Caco-2 (cell line): ENCODE data around the gene TMEM191C. TPM values are rescaled to one million over a fixed set of nuclear protein-coding genes. Genes with fewer than 3 reads are reported as not detected.
"Not testable (repeated sequence)": the region's sequence is repeated elsewhere in the genome, so short reads cannot be mapped to it uniquely, and the experiment has no call there.

Experiments used
- BruUV-seq: library from RNA; stranded (reverse); fragments of 400-500 nt; replicated peaks from 2 replicates; lab custom pipeline; 2021; lab: Mats Ljungman, UMichigan
- CTCF ChIA-PET: fragments of 300-600 bp; sonication (Branson Sonifier 250); formaldehyde crosslinking; loops from one replicate; lab custom pipeline; 2022; ENCODE audit warnings: antibody characterized with exemption; lab: Charles Lee
- POLR2A ChIA-PET: fragments of 300-600 bp; sonication (Branson Sonifier 250); formaldehyde crosslinking; loops from one replicate; lab custom pipeline; 2022; ENCODE audit warnings: antibody characterized with exemption; lab: Charles Lee
- DNase-seq, 2 experiments: peaks; one replicate each; pipeline versions ENCODE4 v3.0.0 to v3.0.0-alpha.2; 2020 to 2022
- H3K27me3 ChIP-seq: replicated peaks from 2 replicates; pipeline ENCODE4 v1.6.0; 2011; ENCODE audit warnings: low read length; ENCODE audit not compliant: control insufficient read depth, insufficient read depth
- H3K36me3 ChIP-seq: 2 replicates; pipeline ENCODE4 v1.5.1; 2011; ENCODE audit warnings: low read length; ENCODE audit not compliant: control insufficient read depth, insufficient read depth
- H3K4me1 ChIP-seq: fragments of 250-450 bp; sonication (Bioruptor Pico); 2 replicates; pipeline ENCODE4 v1.5.1; 2020; ENCODE audit warnings: mild to moderate bottlenecking
- H3K4me3 ChIP-seq: 2 replicates; pipeline ENCODE4 v1.5.1; 2011; ENCODE audit warnings: low read depth, mild to moderate bottlenecking, control low read depth, low read length
- H3K9me3 ChIP-seq: fragments of 250-450 bp; sonication (Bioruptor Pico); 2 replicates; pipeline ENCODE4 v1.5.1; 2020; ENCODE audit warnings: mild to moderate bottlenecking, moderate library complexity
- H3K27ac Mint-ChIP-seq: one replicate; pipeline ENCODE4 v1.8.0; 2022; ENCODE audit warnings: mixed read lengths; ENCODE audit not compliant: unreplicated experiment
- H3K27me3 Mint-ChIP-seq: one replicate; pipeline ENCODE4 v1.8.0; 2022; ENCODE audit warnings: mixed read lengths; ENCODE audit not compliant: insufficient read depth, unreplicated experiment
- H3K36me3 Mint-ChIP-seq: one replicate; pipeline ENCODE4 v1.8.0; 2022; ENCODE audit warnings: mild to moderate bottlenecking, mixed read lengths; ENCODE audit not compliant: insufficient read depth, unreplicated experiment
- H3K4me1 Mint-ChIP-seq: one replicate; pipeline ENCODE4 v1.8.0; 2022; ENCODE audit warnings: low read depth, mixed read lengths; ENCODE audit not compliant: unreplicated experiment
- H3K4me3 Mint-ChIP-seq: one replicate; pipeline ENCODE4 v1.8.0; 2022; ENCODE audit warnings: mild to moderate bottlenecking, moderate library complexity, mixed read lengths; ENCODE audit not compliant: unreplicated experiment
- H3K9me3 Mint-ChIP-seq: one replicate; pipeline ENCODE4 v1.8.0; 2022; ENCODE audit warnings: mixed read lengths; ENCODE audit not compliant: unreplicated experiment
- intact Hi-C: fragments of 100-400 bp; cut with micrococcal nuclease; formaldehyde crosslinking; loops from one replicate; pipeline ENCODE4 v1.10.0; 2022; ENCODE audit not compliant: unreplicated experiment
- total RNA-seq: library from RNA; stranded (reverse); gene quantifications from 2 replicates; pipeline ENCODE4 v1.2.3, GENCODE V29; 2022

The TMEM191C gene
- total RNA-seq, 1 experiment from 2014 or later, result 8.5 TPM

DNA sequence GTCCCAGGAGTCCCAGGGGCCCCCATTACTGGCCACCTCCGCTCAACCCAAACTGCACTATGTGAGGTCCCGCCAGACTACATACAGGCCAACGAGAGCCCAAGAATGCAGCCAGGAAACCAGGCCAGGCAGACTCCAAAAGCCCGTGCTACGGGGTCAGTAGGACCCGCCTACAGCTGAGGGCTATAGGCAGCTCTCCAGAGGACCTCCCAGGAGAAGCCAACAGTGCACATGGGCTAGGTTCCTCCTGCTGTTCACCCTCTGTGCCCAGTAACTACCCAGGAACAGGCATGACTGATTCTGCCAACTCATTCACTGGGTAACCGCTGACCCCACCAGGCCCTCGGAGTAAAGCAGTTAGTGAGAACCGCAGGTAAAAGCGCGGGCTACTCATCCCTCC is 44.8 kb downstream of the TMEM191C start:
- H3K9me3 Mint-ChIP-seq, CTCF ChIA-PET, intact Hi-C loops, H3K4me1 ChIP-seq, BruUV-seq, H3K9me3 ChIP-seq, H3K36me3 Mint-ChIP-seq, POLR2A ChIA-PET, H3K27me3 Mint-ChIP-seq, H3K4me3 ChIP-seq, H3K4me1 Mint-ChIP-seq, H3K36me3 ChIP-seq, H3K27me3 ChIP-seq: not testable (repeated sequence)
- DNase-seq, result peak in 1 of 2 experiments; percentile 1
- H3K4me3 Mint-ChIP-seq, result peak overlapping the region; percentile 64
- H3K27ac Mint-ChIP-seq, result peak overlapping the region; percentile 88

DNA sequence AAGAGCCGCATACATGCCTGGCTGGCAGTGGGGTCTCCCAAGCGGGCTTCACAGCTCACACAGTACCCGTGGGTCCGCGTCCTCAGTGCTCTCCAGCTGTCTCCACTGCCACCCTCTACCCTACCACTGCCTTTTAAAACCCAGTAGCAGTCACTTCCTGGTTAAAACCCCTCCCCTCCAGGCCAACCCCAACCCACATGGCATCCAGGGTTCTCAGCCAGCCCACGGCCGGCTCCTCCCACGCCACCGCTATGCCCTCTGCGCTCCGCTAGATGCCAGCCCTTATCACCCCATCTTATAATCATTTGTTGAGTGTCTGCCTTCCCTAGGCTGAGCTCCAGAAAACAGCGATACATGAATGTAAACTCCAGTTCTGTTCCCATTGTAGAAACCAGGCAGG is 46.9 kb downstream of the TMEM191C start:
- H3K9me3 ChIP-seq, H3K9me3 Mint-ChIP-seq, CTCF ChIA-PET, BruUV-seq, H3K27ac Mint-ChIP-seq, H3K27me3 ChIP-seq, H3K4me1 Mint-ChIP-seq, H3K4me1 ChIP-seq, H3K36me3 Mint-ChIP-seq, POLR2A ChIA-PET, intact Hi-C loops, H3K4me3 ChIP-seq, H3K4me3 Mint-ChIP-seq, H3K27me3 Mint-ChIP-seq, H3K36me3 ChIP-seq, DNase-seq: not testable (repeated sequence)

DNA sequence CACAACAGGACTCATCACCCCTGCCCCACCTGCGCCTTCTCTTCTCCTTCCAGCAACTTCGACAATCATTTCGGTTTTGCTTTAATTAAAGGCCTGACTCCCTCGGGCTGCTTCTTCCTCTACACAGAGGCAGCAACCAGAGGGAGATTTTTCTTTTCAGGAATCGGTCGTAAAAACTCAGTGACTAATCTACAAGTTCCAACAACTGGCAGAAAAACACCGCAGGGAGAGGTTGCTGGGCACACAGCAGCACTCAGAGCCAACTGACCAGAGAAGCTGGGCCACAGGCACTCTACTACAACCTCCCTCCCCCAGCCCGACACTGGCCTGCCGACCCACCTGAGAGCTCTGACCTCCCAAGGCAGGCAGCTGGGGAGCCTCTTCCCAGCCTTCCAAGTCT is 48.0 kb downstream of the TMEM191C start:
- H3K4me1 Mint-ChIP-seq, H3K4me3 ChIP-seq, BruUV-seq, CTCF ChIA-PET, H3K27me3 ChIP-seq, POLR2A ChIA-PET, H3K9me3 ChIP-seq, H3K9me3 Mint-ChIP-seq, H3K27ac Mint-ChIP-seq, DNase-seq, H3K36me3 Mint-ChIP-seq, H3K36me3 ChIP-seq, intact Hi-C loops, H3K4me3 Mint-ChIP-seq, H3K27me3 Mint-ChIP-seq, H3K4me1 ChIP-seq: not testable (repeated sequence)

DNA sequence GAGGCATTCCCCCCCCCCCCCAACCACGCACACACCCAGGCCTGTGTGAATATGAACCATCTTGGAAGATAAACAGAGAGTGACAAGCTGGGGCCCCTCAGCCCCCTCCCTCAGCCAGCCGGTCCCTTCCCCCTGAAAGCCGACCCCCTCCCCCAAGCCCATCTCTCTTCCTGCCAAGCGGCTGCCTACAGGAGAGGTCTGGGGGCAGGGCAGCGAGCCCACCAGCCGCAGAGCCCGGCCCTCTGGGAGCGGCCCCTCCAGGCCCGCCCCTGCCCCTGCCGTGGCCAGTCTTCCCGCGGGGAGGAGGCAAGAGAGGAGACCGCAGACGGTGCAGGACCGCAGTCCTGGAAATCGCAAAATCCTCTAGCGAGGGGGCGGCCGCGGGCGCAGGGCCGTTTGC is 49.3 kb downstream of the TMEM191C start:
- intact Hi-C loops, H3K36me3 Mint-ChIP-seq, H3K4me1 ChIP-seq: not testable (repeated sequence)

DNA sequence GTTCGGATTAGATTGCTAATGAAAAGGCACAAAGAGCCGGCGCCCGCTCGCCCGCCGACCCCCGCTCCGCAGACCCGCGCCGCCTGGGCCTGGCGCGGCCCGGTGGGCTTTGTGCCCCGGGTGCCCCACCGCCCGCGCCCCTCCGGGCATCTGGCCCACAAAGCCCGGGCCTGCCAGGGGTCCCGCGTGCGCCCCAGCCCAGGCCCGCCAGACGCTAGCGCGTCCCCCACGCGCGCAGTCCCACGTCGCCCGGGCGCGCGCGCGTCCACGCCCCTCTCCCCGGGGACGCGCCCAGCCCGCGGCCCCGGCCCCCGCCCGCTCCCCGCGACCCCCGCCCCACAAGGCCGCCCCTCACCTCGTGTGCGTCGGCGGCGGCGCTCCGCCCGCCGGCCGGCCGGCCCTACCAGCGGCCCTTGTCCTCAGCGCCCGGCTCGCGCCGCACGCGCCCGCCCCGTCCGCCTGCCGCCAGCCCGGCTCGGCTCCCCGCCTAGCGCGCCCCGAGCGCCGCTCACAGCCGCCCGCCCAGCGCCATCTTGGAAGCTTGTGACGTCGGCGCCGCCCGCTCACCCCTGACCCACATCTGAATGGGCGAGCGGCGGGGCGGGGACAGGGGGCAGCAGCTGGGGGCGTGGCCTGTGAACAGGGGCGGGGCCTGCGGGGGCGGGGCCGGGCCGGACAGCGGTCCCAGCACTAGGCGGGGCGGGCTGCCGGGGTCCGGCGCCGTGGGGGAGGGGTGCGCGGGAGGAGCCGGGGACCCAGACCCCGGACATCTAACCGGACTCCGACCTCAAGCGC is 50.0 kb downstream of the TMEM191C start:
- H3K4me3 ChIP-seq, H3K4me1 Mint-ChIP-seq, H3K36me3 Mint-ChIP-seq, H3K9me3 Mint-ChIP-seq, H3K4me3 Mint-ChIP-seq, H3K27me3 ChIP-seq, H3K27me3 Mint-ChIP-seq, H3K9me3 ChIP-seq, H3K36me3 ChIP-seq, intact Hi-C loops, BruUV-seq, POLR2A ChIA-PET, CTCF ChIA-PET, H3K4me1 ChIP-seq, DNase-seq, H3K27ac Mint-ChIP-seq: not testable (repeated sequence)

More for the DNA sequence above, 49.3 kb downstream of the TMEM191C start:
- CTCF ChIA-PET, DNase-seq, H3K27me3 ChIP-seq, H3K27me3 Mint-ChIP-seq, POLR2A ChIA-PET, H3K4me3 Mint-ChIP-seq, H3K9me3 ChIP-seq, H3K27ac Mint-ChIP-seq, H3K36me3 ChIP-seq, BruUV-seq, H3K4me1 Mint-ChIP-seq, H3K4me3 ChIP-seq, H3K9me3 Mint-ChIP-seq: not testable (repeated sequence)

Other genes starting within 250 kb of the TMEM191C start
- not detected in 2 replicates for gene RIMBP3B, start 83.6 kb upstream of the TMEM191C start, total RNA-seq
- gene HIC2, start 50.0 kb upstream of the TMEM191C start, total RNA-seq, result 45.8 and 48.4 TPM in 2 replicates
- gene RIMBP3C, start 84.1 kb downstream of the TMEM191C start, total RNA-seq, result 0.12 and 0.39 TPM in 2 replicates
- gene UBE2L3, start 100.3 kb downstream of the TMEM191C start, total RNA-seq, result 63.4 and 66.7 TPM in 2 replicates
- gene YDJC, start 162.6 kb downstream of the TMEM191C start, total RNA-seq, result 55.9 and 60.0 TPM in 2 replicates
- not detected in 2 replicates for gene CCDC116, start 165.4 kb downstream of the TMEM191C start, total RNA-seq
- 48.5 and 49.6 TPM in 2 replicates for gene SDF2L1, start 174.9 kb downstream of the TMEM191C start, total RNA-seq
- gene PPIL2, start 198.6 kb downstream of the TMEM191C start, total RNA-seq, result 53.2 and 55.0 TPM in 2 replicates